ENCODE measurements around the gene NUP210L.
A peak's percentile ranks its signal among the peaks of the same experiment; 100 is the strongest.
"Not testable (repeated sequence)": the region's sequence is repeated elsewhere in the genome, so short reads cannot be mapped to it uniquely, and the experiment has no call there.

Gene NUP210L

DNA sequence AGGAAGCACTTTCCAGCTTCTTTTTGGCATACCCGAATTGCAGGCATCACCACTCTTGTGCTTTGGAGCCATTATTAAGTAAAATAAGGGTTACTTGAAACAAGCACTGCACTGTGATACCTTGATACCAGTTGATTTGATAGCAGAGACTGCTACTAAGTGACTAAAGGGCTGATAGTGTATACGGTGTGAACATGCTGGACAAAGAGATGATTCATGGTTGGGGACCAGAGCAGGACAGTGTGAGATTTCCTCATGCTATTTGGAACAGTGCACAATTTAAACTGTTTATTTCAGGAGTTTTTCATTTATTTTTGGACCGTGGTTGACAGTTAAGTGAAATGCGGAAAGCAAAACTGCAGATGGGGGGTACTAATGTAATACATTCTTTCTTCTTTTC lies 154.5 kb downstream of the NUP210L start:
- no peak overlapping the region for H3K27ac ChIP-seq
- TF ChIP-seq ZFX (IDR thresholded peaks at IDR 0.05) (no peak), CTCF (conservative IDR thresholded peaks at IDR 0.05) (no peak)

DNA sequence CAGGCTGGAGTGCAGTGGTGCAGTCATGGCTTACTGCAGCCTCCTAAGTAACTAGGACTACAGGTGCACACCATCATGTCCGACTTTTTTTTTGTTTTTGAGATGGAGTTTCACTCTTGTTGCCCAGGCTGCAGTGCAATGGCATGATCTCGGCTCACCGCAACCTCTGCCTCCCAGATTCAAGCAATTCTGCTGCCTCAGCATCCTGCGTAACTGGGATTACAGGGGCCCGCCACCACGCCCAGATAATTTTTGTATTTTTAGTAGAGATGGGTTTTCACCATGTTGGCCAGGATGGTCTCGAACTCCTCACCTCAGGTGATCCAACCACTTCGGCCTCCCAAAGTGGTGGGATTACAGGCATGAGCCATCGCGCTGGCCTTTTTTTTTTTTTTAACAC lies 158.0 kb downstream of the NUP210L start:
- H3K27ac ChIP-seq: not testable (repeated sequence)

DNA sequence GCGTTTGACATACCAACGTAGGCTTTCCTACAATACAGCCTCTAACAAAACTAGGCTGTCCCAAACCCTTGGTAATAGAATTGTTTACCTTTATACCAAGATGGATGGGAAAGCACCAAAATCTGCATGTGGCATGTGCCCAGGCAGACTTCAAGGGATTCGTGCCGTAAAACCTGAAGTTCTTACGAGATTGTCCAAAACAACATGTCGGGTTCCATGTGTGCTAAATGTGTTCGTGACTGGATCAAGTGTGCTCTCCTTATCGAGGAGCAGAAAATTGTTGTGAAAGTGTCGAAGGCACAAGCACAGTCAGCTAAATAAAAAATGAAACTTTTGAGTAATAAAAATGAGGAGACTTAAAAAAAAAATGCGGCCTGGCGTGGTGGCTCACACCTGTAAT lies 159.2 kb downstream of the NUP210L start:
- TF ChIP-seq CTCF (conservative IDR thresholded peaks at IDR 0.05) (no peak), ZFX (IDR thresholded peaks at IDR 0.05) (no peak)
- H3K27ac ChIP-seq: 0 out of 2 replicates have a peak overlapping the region, but pooled peaks have one; percentile 8

GRCh38 chr1:153995202-153995601 lies 159.7 kb downstream of the NUP210L start:
- TF ChIP-seq ZFX (IDR thresholded peaks at IDR 0.05) (no peak), CTCF (conservative IDR thresholded peaks at IDR 0.05) (no peak)

DNA sequence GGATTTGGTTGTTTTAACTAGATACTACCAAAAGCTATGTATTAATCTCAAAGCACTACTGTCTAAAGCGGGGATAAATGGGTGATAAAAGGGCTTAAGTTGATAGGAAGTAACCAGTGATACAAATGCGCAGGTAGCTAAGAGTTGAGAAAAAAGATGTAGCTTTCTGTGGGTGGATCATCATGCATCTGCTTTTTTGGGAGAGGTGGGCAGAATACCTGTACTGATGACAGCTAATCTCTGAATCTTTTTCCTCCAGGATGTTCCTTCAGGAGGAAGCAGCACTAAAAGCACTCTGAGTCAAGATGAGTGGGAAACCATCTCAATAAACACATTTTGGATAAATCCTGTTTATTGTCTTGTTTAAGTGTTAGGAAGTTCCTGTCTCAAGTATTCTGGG lies 163.1 kb downstream of the NUP210L start:
- TF ChIP-seq CTCF (conservative IDR thresholded peaks at IDR 0.05) (no peak), ZFX (IDR thresholded peaks at IDR 0.05) (no peak)
- H3K27ac ChIP-seq: no peak overlapping the region

More at GRCh38 chr1:153995202-153995601, 159.7 kb downstream of the NUP210L start:
- H3K27ac ChIP-seq: no peak overlapping the region

GRCh38 chr1:153991151-153991630 lies 163.7 kb downstream of the NUP210L start:
- no peak for TF ChIP-seq ZFX (IDR thresholded peaks at IDR 0.05)
- TF ChIP-seq CTCF (conservative IDR thresholded peaks at IDR 0.05): no peak
- peak overlapping the region; percentile 94 for H3K27ac ChIP-seq

DNA sequence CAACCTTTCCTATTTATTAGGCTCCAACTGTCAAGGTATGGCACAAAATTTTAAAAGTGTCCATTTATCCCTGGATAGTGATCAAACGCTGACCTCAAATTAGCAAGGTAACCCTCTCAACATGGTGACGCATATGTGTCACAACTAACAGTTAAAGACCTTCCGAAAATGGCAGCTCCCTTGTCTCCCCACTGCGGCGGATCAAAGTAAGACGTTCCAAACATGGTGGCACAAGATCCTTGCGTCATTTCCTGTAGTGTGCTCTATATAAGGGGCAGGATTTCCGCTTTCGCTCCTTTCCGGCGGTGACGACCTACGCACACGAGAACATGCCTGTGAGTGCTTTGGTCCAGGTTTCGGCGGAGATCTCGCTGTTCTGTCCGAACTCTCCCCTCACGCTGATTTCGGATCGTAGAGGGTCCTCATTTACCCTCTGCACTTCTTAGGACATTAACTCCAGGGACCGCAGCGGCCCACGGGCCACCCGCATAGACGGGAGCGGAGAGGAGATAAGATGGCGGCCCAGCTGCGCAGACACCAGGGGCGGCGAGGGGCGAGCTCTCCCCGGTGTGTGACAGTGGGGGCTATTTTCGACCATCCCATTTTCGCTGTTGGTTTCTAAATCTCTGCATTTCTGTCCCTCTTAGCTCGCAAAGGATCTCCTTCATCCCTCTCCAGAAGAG lies 164.3 kb downstream of the NUP210L start, which contains the start of gene RPS27:
Gene RPS27, plus strand, starts transcription at position 295 of the 683 bp plus-strand sequence. Its CDS starts 35 bp downstream, at position 330.
- H3K27ac ChIP-seq: peak within 1 kb of the TSS; percentile 94
- no peak for TF ChIP-seq CTCF (conservative IDR thresholded peaks at IDR 0.05)
- TF ChIP-seq ZFX (IDR thresholded peaks at IDR 0.05): no peak

DNA sequence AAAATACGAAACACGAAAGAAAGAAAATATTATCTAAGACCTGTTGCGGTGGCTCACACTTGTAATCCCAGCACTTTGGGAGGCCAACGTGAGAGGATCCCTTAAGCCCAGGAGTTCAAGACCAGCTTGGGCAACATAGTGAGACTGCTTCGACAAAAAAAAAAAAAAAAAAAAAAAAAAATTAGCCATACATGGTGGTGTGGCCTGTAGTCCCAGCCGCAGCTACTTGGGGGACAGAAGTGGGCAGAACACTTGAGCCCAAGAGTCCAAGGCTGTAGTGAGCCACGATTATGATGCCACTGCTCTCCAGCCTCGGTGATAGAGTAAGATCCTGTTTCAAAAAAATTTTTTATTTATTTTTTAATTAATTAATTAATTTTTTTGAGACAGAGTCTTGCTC lies 167.3 kb downstream of the NUP210L start:
- TF ChIP-seq ZFX (IDR thresholded peaks at IDR 0.05) (no peak), CTCF (conservative IDR thresholded peaks at IDR 0.05) (no peak)
- peak overlapping the region; percentile 77; the same call in 1 of the 2 replicates for H3K27ac ChIP-seq

All from C4-2B (cell line).